CD4-positive, alpha-beta T cell treated with Interleukin-4 for 1 hour (primary cell): ENCODE measurements around the gene CLBA1.
A peak's percentile ranks its signal among the peaks of the same experiment; 100 is the strongest.

ENCODE experiments used
- DNase-seq, 2 donors: peaks; one replicate each; pipeline ENCODE4 v3.0.0-alpha.2; 2020 to 2022

The CLBA1 gene

DNA sequence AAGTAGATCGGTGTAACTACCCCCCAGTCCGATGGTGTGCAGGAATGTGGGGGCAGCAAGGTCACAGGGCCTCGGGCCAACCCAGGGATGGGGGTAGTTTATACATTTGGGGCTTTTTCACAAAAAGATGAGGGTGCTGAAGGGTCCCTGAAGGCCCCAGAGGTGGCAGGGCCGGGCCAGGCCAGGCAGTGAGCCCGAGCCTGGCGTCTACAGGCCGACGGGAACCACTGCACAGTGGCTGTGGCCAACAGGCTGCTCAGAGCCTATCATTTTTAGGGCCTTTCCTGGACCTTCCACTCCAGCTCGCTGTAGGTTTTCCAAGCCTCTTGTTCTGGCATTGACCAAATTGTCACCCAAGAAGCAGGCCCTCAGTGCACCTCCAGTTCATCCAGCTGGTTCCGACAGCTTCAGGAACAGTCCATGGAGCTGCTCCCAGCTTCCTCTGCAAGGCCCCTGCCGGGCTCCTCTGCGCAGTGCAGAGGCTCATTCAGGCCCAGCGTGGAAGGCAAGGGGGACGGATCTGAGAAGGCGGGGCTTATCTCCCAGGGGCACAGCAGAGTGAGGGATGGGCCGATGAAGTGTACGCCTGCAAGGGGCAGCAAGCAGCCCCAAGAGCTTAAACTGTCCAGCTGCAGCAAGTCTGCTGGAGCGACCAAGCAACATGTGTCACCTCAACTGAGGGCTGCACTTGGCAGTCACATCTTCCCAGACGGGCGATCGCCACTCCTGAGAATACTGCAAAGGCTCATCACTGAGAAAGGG lies 21.4 kb downstream of the CLBA1 start:
- DNase-seq, result no peak

DNA sequence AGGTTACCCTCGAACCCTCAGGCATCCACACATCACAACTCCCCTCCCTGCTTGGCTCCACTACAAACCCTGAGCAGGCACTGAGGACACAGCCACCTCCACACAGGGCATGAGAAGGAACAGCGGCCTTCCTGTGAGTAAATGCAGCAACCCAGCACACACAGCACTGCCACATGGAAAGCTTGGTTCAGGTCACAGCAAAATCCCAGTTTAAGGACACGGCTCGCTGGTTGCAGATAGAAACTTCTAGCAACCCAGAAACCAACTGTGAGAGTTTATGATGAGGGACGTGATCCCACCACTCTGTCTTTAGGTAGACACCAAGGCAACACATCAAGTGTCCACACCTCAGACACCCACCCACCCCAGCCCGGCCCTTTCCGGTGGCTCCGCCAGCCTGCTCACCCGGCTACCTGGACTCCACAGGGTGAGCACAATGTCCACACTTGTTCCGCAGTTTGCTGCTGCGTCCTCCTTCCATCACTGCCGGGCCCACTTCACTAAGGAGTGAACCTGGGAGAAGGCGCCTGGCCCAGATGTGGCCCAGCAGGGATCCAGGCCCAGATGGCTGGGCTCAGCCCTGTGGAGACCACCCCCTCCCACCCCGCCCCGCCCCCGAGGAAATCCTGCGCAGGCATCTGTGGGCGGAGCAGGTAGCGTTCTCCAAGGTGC lies 22.1 kb downstream of the CLBA1 start:
- DNase-seq, result no peak

DNA sequence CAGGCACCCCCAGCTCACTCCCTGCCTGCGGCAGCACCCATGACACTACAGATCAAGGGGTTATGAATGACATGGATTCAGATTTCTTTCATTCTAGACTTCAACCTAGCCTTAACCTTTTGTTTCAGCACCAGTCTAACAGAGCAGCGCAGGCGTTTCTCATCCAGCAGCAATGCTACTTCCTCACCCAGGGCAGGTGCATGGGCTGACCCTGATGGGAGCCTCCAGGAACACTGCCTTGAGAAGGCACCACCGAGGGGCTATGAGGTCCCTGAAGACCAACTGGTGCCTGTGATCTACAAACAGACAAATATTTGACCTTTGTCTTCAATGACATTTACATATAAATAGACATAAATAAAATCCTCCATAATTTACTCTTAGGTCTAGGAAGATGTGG lies 24.5 kb downstream of the CLBA1 start:
- no peak for DNase-seq

DNA sequence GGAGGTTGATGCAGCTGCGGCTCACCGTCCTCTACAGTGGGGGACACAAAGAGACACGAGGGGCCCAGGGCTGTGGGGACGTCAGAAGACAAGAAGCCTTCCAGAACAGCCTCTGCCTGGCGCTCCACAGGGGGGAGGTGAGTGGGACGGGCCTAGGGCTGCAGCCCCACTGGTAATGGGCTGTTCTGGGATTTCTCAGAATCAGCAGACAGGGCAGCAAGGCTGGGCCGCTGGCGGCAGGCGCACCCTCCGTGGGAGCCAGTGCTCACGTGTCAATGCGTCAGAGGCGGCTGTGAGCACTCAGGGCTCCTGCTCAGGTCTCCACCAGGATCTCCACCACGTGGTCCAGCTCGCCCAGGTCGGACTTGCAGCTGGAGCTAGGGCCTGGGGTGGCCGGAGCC lies 25.3 kb downstream of the CLBA1 start:
- no peak for DNase-seq

GRCh38 chr14:105011312-105011990 lies 25.9 kb downstream of the CLBA1 start:
- no peak for DNase-seq

DNA sequence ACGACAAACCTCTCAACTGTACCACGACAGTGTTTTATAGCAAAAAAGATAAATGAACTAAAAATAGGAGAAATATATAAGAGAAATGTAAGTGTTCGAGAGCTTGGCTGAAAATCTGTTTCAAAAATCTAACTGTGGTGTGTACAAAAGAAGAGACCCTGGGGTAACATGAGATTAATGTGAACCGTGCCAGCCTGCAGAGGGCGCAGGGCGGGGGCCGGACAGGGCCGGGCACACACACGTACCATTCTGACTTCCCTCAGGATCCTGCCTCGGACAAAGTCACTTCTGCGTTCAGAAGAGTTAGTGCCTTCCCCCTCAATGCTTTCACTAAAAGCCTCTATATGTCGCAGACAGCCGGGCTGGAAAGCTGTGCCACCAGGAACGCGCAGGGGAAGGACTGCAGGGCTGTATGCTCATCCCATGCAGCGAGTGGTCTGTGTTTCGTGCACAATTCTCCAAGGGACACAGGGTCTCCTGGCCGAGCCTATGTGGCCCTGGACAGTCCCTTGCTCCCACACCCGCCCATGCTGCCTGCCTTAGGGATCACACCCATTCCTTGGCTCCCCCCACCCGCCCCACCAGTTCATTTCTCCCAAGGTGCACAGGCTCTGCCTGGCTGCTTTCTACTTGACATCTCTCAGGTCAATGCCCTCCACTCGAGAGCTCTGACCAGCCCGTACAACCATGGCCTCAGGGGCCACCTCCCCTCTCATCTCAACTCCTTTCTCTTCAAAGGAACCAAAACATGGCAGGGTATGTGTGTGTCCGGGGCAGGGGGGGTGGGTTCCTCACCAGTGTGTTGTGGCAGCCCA lies 26.8 kb downstream of the CLBA1 start:
- DNase-seq, result no peak

DNA sequence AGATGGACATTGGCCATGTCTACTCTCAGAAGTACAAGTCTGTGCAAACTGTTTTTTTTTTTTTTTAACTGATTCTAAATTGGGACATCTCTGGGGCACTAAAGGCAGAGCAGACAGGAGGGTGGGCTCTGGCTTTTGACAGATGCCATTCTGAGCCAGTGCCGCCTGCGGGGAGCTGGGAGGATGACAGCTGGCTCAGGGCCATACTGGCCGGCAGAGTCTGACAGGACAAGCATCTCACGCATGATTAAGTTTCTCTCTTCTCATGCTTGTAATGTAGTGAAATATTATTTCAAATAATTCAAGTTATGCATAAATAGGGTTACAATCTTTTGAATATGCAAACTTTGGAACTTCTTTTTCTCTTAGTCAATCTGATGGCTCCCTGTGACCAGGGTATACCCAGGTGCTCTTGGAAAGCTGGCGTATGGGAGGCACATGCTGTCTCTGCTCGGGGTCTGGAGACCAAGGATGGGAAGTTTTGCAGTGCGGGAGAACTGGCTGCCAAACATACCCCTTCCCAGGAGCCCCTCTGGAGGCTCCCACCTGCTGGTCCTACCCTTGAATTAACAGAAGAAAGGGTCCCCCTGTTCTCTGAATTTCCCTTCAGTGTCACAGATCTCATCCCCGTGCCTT lies 27.7 kb downstream of the CLBA1 start:
- no peak for DNase-seq

DNA sequence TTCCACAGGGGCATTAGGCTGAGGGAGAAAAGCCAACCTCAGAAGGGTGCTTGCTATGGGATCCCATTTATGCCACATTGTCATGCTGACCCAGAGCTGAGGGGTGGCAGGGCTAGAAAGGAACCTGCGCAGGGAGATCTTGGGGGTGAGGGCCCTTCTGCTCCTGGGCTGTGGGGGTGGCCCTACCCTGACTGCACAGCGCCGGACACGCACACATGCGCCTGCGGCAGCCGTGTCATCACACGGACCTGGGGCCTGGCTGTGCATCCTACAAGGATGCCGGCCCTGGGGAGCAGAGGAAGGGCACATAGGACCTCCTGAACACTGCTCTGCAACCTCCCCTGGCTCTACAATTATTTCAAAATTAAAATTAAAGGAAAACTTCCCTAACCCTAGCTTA lies 28.4 kb downstream of the CLBA1 start:
- no peak for DNase-seq

DNA sequence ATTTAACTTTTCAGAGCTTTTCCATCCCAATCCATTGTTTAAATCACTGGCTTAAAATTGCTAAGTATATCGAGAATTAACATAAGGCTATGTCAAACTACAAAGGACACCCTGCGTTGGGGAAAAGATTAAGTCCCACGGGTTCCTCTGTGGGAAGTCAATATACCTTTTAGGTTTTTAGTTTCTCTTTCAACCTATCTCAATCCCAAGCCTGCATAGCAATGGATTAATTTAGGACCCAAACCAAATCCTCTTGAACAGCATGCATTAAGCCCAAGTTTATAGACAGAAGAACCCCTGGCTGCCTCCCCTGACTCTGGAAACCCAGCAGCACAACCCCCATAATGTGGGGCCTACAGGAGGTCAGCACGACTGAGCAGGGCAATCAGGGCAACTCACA lies 29.0 kb downstream of the CLBA1 start:
- DNase-seq, result no peak

DNA sequence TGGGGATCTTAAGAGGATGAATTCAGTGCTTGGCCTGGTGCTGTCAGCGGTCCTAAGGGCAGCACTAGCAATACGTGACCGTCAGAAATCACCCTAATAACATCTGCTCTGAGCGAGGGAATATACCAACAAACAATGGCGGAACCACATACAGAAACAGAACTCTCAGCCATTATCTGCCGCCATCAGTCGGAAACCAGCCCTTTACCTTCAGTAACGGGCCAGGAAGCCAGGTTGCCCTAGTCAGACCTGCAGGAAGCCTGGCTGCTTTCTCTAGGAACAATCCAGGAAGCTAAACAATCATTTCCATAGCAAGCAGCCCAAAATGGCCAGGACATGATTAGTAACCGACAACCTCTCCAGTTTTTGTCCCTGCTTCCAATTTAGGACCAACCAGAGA lies 29.7 kb downstream of the CLBA1 start:
- peak in 1 of 2 donors; percentile 41 for DNase-seq

GRCh38 chr14:105015905-105016304 lies 30.3 kb downstream of the CLBA1 start:
- no peak for DNase-seq

DNA sequence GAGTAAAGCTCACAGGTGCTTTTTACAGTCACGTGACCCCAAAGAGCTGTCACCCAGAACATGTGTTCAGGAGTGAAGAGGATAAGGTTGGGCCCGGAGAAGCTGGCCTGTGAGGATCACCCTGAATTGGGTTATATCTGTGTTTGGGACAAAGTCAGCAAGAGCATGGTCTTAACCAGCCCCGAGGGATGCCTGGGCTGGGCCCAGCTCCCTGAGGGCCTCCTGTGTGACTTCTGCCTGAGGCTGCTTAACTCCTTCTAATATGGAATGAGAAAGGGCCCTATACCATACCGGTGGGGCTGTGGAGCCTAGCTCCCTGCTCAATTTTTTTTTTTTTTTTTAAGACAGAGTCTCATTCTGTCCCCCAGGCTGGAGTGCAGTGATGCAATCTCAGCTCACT lies 32.8 kb downstream of the CLBA1 start:
- DNase-seq, result no peak

DNA sequence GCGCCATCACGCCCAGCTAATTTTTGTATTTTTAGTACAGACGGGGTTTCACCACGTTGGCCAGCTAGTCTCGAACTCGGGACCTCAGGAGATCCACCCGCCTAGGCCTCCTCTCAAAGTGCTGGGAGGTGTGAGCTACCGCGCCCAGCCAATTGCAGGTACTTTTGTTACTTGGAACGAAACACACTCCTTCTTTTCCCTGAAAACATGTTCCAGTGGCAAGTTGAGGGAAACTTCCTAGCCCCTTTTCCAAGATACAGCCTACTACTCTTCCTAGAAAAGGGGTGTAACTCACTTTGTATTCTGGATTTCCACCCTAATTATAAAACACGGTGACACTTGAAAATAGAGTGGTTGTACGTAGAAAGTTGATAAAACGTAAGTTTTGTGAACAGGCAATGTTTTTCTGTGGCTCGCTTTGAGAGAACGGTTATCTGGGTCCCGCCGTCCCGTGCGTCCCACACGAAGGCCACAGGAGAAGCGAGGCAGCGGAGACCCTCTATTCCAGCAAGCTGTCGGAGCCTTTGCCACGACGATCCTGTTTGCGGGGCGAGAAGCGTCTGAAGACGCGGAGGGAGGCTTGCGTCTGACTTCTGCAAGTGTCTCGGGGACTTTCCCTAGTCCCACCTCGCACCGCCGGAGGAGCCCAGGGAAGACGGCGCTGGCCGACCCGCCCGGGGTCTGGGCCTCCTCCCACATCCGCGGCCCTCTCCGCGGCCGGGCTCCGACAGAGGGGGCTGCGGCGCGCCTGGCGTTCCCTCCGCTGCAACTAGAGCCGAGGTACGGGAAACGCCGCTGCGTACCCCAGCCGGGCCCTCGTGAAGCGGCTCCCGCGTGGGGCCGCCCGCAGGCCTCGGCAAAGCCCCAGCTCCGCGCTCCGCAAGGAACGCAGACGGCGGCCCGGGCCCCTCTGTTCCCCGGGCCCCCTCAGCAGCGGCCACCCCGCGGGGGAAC lies 34.5 kb downstream of the CLBA1 start:
- peak; percentile 61 to 73 for DNase-seq

DNA sequence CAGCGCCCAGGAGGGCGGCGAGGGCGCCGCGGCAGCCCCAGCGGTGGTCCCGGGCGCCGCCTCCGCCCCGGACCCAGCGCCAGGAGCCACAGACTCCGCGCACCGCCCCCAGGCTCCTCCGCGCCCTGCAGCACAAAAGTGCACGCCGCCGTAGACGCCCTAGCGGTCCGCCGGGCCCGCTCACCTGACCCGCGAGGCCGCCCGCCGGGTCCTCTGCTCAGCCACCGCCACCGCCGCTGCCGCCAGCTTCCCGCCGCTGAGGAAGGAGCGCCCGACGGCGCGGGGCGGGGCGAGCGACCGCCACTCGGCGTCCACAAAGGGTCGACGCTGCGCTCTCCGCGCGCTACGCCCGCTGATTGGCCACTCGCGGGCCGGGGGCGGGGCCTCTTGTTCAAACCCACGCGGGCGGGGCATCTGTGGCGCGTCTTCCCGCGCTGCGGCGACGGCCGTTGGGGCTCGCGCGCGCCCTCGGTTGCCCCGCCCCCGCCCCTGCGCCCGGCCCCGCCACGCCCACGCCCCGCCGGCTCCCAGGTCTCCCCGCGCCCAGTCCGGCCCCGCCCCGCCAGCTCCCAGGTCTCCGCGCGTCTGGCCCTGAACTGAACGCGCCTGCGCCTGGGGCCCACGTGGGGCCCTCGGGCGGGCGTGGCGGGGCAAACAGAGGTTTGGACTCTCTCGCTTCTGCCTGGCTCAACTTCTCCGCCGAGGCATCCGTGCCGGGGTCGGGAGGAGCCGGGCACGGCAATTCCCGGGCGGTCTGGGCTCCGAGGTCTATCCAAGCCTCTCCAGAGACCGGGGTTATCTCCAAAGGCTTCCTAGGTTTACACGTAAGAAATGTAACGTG lies 35.4 kb downstream of the CLBA1 start, which contains the start of gene CDCA4:
CDCA4 (minus strand) TSS at position 269 of the 841 bp plus-strand sequence. CDS start 9,154 bp downstream, outside the sequence.
- peak; percentile 97 to 98 for DNase-seq

GRCh38 chr14:105021656-105022275 lies 36.2 kb downstream of the CLBA1 start:
- no peak for DNase-seq

DNA sequence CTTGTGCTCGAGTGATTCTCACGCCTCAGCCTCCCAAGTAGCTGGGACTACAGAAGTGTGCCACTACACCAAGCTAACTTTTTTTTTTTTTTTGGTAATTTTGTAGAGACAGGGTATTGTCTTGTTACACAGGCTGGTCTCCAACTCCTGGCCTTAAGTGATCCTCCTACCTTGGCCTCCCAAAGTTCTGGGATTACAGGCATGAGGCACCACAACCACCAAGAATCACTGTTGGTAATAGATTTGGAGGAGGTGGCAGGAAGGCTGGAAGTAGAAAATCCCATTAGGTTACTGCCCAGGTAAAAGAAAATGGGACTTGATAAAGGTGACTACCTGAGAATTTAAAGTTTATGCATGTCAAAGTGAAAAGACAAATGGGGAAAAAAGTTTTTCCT lies 36.7 kb downstream of the CLBA1 start:
- DNase-seq, result no peak

DNA sequence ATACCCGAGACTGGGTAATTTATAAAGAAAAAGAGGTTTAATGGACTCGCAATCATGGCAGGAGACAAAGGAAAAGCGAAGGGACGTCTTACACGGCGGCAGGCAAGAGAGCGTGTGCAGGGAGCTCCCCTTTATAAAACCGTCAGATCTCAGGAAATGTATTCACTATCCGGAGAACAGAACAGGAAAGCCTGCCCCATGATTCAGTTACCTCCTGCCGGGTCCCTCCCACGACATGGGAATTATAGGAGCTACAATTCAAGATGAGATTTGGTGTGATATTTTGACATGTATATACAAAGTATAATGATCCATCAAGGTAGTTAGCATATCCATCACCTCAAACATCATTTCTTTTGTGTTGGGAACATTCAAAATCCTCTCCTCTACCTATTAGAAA lies 37.6 kb downstream of the CLBA1 start:
- DNase-seq, result no peak

GRCh38 chr14:105023791-105024480 lies 38.3 kb downstream of the CLBA1 start:
- no peak for DNase-seq

GRCh38 chr14:105025429-105025828 lies 39.8 kb downstream of the CLBA1 start:
- no peak for DNase-seq
